Tibial nerve (tissue), 4 donors: ENCODE data around the gene EBNA1BP2.

Source experiments
- CTCF ChIP-seq, 5 experiments: fragments of 200-600 bp in 3 of 5; fragments of 450-650 bp in 2 of 5; sonication (generic) in 3 of 5; IDR thresholded peaks; one replicate each; pipeline ENCODE4 v1.5.1; 2016 to 2019; ENCODE audit warnings: antibody characterized with exemption in 5 of 5, mild to moderate bottlenecking in 3 of 5, moderate library complexity in 2 of 5
- EP300 ChIP-seq, 2 donors: sonication (generic); formaldehyde crosslinking; IDR thresholded peaks; one replicate each; pipeline ENCODE4 v1.6.1; 2017; ENCODE audit warnings: antibody characterized with exemption in 2 of 2, mild to moderate bottlenecking in 1 of 2
- POLR2A ChIP-seq, 2 donors: fragments of 450-650 bp; IDR thresholded peaks; one replicate each; pipeline ENCODE4 v1.6.1; 2017; ENCODE audit warnings: antibody characterized with exemption in 2 of 2, mild to moderate bottlenecking in 2 of 2, moderate library complexity in 2 of 2

DNA sequence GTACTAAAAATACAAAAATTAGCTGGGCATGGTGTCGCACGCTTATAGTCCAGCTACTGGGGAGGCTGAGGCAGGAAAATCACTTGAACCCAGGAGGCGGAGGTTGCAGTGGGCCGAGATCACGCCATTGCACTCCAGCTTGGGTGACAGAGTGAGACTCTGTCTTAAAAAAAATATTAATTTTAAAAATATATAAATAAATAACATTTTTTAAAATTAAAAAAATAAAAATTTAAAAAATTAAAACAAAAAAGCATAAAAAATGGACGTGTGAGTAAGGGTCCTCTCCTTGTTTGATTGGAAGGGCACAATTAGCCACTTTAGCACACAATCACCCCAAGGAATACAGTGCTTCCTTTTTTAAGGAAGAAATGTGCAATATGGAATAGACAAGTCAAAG, 18.6 kb downstream of the EBNA1BP2 start:
- TF ChIP-seq CTCF (IDR thresholded peaks at IDR 0.05) (no peak), POLR2A (IDR thresholded peaks at IDR 0.05) (no peak), EP300 (IDR thresholded peaks at IDR 0.05) (no peak)
